Glomerular endothelial cell (primary cell): ENCODE results near the gene LANCL2. TPM values are rescaled to one million over a fixed set of nuclear protein-coding genes. Genes with fewer than 3 reads are reported as not detected.
"Not testable (repeated sequence)": the region's sequence is repeated elsewhere in the genome, so short reads cannot be mapped to it uniquely, and the experiment has no call there.

Experiments
- DNase-seq: peaks from one replicate; pipeline ENCODE4 v3.0.0-alpha.2; 2011; ENCODE audit warnings: low read depth, low spot score; ENCODE audit errors: extremely low read depth
- total RNA-seq: library from RNA; depleted of rRNA; stranded (reverse); fragments of >200 nt; gene quantifications from 2 replicates; pipeline ENCODE4 v1.2.3, GENCODE V29; 2015

Gene LANCL2
- total RNA-seq, 1 donor from 2014 or later = 12.9 TPM

- DNase-seq = no peak
Observed at GRCh38 chr7:55469271-55469681, 104.1 kb downstream of the LANCL2 start.

- no peak for DNase-seq
Observed at GRCh38 chr7:55469721-55470120, 104.6 kb downstream of the LANCL2 start.

GRCh38 chr7:55470261-55470660, 105.1 kb downstream of the LANCL2 start:
- DNase-seq = no peak

GRCh38 chr7:55471594-55471993, 106.5 kb downstream of the LANCL2 start:
- DNase-seq = not testable (repeated sequence)

- DNase-seq = not testable (repeated sequence)
Observed at GRCh38 chr7:55472406-55472805, 107.3 kb downstream of the LANCL2 start.

- DNase-seq = no peak
Observed at GRCh38 chr7:55472928-55473725, 108.0 kb downstream of the LANCL2 start.

- no peak for DNase-seq
Observed at GRCh38 chr7:55473932-55474331, 108.8 kb downstream of the LANCL2 start.

GRCh38 chr7:55474944-55475854, 110.1 kb downstream of the LANCL2 start:
- no peak for DNase-seq

- no peak for DNase-seq
Observed at GRCh38 chr7:55475855-55476803, 111.0 kb downstream of the LANCL2 start.

- DNase-seq = no peak
Observed at GRCh38 chr7:55476852-55477780, 112.0 kb downstream of the LANCL2 start.

- no peak for DNase-seq
Observed at GRCh38 chr7:55477781-55478374, 112.7 kb downstream of the LANCL2 start.

- DNase-seq = no peak
Observed at GRCh38 chr7:55478700-55479099, 113.6 kb downstream of the LANCL2 start.

GRCh38 chr7:55481155-55481554, 116.0 kb downstream of the LANCL2 start:
- no peak for DNase-seq

GRCh38 chr7:55483046-55483445, 117.9 kb downstream of the LANCL2 start:
- no peak for DNase-seq

Other genes with a start within 250 kb of the LANCL2 start
- gene VOPP1, start 207.2 kb downstream of the LANCL2 start, total RNA-seq = 138 and 154 TPM in 2 replicates